ENCODE results near the gene CALML5. TPM values are rescaled to one million over a fixed set of nuclear protein-coding genes. Genes with fewer than 3 reads are reported as not detected.

The CALML5 gene
- total RNA-seq, 4 donors from 2014 or later, result not detected

DNA sequence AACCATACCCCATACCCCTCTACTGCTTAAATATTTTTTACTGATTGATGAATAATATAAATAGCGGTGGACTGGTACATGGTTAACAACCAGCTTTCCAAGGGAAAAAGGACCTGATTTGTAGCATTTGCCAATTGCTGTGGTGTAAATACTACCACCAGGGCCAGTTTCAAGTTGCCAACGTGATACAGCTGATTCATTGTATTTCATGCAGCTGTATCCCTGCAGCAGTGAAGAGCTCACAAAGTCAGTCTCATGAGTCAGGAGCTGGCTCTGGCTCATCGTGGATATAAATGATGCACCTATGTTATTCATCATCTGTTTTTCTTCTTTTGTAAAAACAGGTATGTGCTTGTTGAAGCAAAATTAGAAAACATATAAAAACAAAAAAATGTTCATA is 15.2 kb downstream of the CALML5 start:
- 89 to 90% methylated on average over 3 of the region's 3 CpGs for WGBS, 2 donors
- intact Hi-C loops (cut with DNase I), result no loop called here
- Histone ChIP-seq H3K4me1 (no peaks in the 10 kb centered on the region), H3K27ac (no peak overlapping the region), H3K36me3 (no peaks in the 10 kb centered on the region), H3K9me3 (no peaks in the 10 kb centered on the region), H3K4me3 (replicated peaks in 1 of 3) (no peak overlapping the region), H3K27me3 (no peaks in the 10 kb centered on the region)
- TF ChIP-seq, protein P1, sequence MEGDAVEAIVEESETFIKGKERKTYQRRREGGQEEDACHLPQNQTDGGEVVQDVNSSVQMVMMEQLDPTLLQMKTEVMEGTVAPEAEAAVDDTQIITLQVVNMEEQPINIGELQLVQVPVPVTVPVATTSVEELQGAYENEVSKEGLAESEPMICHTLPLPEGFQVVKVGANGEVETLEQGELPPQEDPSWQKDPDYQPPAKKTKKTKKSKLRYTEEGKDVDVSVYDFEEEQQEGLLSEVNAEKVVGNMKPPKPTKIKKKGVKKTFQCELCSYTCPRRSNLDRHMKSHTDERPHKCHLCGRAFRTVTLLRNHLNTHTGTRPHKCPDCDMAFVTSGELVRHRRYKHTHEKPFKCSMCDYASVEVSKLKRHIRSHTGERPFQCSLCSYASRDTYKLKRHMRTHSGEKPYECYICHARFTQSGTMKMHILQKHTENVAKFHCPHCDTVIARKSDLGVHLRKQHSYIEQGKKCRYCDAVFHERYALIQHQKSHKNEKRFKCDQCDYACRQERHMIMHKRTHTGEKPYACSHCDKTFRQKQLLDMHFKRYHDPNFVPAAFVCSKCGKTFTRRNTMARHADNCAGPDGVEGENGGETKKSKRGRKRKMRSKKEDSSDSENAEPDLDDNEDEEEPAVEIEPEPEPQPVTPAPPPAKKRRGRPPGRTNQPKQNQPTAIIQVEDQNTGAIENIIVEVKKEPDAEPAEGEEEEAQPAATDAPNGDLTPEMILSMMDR (IDR thresholded peaks at IDR 0.05), result no peak
- TF ChIP-seq POLR2A (IDR thresholded peaks at IDR 0.05), result no peak
- DNase-seq, result no peak

DNA sequence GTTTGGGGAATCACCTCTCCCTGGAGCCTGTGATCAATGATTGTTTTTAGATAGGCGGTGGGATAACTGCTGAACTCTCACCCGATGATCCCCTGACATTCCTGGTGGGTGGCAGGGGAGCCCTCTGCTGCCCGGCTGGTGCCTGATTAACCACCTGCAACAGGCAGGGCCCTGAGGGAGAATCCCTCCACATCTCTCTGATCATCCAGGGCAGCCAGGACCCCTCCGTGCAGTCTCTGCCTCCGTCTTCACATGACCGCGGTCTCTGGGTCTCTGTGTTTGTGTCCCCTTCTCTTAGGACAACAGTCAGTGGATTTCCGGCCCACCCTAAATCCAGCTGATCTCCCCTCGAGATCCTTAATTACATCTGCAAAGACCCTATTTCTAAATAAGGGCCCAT is 17.4 kb downstream of the CALML5 start:
- no peaks in the 10 kb centered on the region for H3K27me3 ChIP-seq
- no peak overlapping the region for H3K4me3 ChIP-seq (replicated peaks in 1 of 3)
- no peaks in the 10 kb centered on the region for H3K4me1 ChIP-seq
- 96 to 97% methylated on average over 9 of the region's 9 CpGs for WGBS, 2 donors
- TF ChIP-seq, protein P1 (IDR thresholded peaks at IDR 0.05), result no peak
- TF ChIP-seq POLR2A (IDR thresholded peaks at IDR 0.05), result no peak
- intact Hi-C loops (cut with DNase I), result no loop called here
- H3K36me3 ChIP-seq, result no peaks in the 10 kb centered on the region
- DNase-seq, result no peak
- H3K9me3 ChIP-seq, result no peaks in the 10 kb centered on the region
- H3K27ac ChIP-seq, result no peak overlapping the region

DNA sequence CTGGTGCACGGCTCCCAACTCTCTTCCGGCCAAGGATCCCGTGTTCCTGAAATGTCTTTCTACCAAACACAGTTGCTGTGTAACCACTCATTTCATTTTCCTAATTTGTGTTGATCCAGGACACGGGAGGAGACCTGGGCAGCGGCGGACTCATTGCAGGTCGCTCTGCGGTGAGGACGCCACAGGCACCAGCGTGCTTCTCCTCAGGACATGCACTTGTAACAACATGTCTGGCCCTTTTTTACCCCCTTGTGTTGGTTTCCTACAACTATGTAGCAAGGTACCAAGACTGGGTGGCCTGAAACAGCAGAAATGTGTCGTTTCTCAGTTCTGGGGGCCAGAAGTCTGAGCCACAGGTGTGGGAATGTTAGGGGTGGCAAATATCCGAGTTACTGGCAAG is 18.2 kb downstream of the CALML5 start:
- Histone ChIP-seq H3K27ac (no peak overlapping the region), H3K27me3 (no peaks in the 10 kb centered on the region), H3K9me3 (no peaks in the 10 kb centered on the region), H3K36me3 (no peaks in the 10 kb centered on the region), H3K4me1 (no peaks in the 10 kb centered on the region), H3K4me3 (replicated peaks in 1 of 3) (no peak overlapping the region)
- 95 to 97% methylated on average over 12 of the region's 12 CpGs for WGBS, 2 donors
- TF ChIP-seq POLR2A (IDR thresholded peaks at IDR 0.05), result no peak
- TF ChIP-seq, protein P1 (IDR thresholded peaks at IDR 0.05), result no peak
- intact Hi-C loops (cut with DNase I), result no loop called here
- DNase-seq, result no peak

DNA sequence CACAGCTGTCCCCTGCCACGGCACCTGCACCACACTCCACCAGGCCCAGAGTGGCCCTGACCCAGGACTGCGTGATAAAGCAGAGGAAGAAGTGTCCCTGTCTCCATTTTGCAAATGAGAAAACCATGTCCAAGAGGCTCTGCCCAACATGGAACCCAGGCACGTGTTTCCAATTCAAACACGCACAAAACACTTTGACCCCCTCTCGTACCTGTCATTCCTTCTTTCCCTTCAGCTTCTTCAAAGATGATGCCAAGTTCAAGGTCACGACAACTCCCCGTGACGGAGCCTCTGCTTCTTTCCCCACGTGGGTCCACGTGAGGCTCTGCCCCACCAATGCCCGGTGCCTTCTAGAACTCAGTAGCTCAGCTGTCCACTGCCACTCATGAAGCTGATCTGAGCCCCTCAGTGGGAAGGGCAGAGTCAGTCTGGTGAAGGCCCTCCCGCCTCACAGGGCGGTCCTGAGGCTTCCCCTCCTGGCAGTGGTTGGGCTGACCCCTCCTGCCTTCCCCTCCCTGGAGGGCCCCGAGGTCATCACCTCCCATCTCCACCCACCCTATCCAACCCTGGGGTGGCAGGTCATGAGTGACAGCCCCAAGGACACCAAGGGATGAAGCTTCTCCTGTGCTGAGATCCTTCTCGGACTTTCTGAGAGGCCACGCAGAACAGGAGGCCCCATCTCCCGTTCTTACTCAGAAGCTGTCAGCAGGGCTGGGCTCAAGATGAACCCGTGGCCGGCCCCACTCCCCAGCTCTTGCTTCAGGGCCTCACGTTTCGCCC is 19.0 kb downstream of the CALML5 start:
- DNase-seq, result no peak
- H3K4me1 ChIP-seq, result no peaks in the 10 kb centered on the region
- WGBS, 2 donors, result 85 to 95% methylated on average over 11 to 19 of the region's 21 CpGs
- intact Hi-C loops (cut with DNase I), result no loop called here
- H3K27ac ChIP-seq, result no peak overlapping the region
- no peaks in the 10 kb centered on the region for H3K27me3 ChIP-seq
- no peaks in the 10 kb centered on the region for H3K36me3 ChIP-seq
- H3K9me3 ChIP-seq, result no peaks in the 10 kb centered on the region
- H3K4me3 ChIP-seq (replicated peaks in 1 of 3), result no peak overlapping the region
- TF ChIP-seq, protein P1 (IDR thresholded peaks at IDR 0.05), result no peak
- TF ChIP-seq POLR2A (IDR thresholded peaks at IDR 0.05), result no peak

DNA sequence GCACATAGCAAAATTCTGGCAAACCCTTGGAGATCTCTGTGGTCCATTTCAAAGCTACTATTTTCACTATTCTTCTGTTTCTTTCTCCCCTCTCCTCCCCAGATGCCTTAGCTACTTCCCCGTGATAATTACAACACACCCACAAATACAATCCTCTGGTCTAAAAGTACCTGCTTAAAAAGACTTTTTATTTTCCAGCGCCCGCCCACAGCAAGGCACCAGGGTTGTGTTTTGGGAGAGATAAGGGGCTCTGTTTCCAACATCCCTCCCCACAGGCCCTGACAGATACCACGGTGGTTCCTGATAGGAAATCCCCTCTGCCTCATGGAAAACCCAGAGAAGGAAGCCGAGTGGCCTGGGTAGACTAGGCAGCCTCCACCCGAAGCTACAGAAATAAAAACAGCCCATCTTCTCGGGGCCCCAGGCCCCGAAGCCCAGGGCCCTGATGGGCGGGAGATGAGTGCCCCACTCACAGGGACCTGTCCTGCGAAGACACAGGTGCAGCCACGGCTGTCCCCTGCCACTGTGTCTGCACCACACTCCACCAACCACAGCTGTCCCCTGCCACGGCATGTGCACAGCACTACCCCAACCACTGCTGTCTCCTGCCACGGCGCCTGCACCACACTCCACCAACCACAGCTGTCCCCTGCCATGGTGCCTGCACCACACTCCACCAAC is 19.7 kb downstream of the CALML5 start:
- no peaks in the 10 kb centered on the region for H3K36me3 ChIP-seq
- no peak overlapping the region for H3K4me3 ChIP-seq (replicated peaks in 1 of 3)
- TF ChIP-seq, protein P1 (IDR thresholded peaks at IDR 0.05), result no peak
- intact Hi-C loops (cut with DNase I), result no loop called here
- DNase-seq, result no peak
- no peaks in the 10 kb centered on the region for H3K9me3 ChIP-seq
- no peak overlapping the region for H3K27ac ChIP-seq
- H3K4me1 ChIP-seq, result no peaks in the 10 kb centered on the region
- WGBS, 2 donors, result 80 to 89% methylated on average over 14 of the region's 14 CpGs
- no peaks in the 10 kb centered on the region for H3K27me3 ChIP-seq

Measured in thyroid gland (tissue), 4 donors.